Measurements from ENCODE around the gene EED.

DNA sequence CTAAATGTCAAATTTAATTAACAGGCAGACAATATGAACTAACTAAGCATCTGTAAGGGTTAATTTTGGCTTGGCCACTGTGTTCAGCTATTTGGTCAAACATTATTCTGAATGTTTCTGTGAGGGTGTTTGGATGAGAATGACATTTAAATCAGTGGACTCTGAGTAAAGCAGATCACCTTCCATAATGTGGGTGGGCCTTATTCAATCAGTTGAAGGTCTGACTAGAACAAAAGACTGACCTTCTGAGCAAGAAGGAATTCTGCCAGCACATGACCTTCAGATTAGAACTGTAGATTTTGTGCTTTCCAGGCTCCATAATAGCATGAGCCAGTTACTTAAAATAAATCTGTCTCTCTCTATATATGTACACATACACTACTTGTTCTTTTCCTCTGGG is 12.0 kb upstream of the EED start:
- TF ChIP-seq SUZ12 (IDR thresholded peaks at IDR 0.05; ENCODE audit: extremely low read depth, insufficient read depth, insufficient read length) (no peak), YY1 (IDR thresholded peaks at IDR 0.05; ENCODE audit: insufficient read depth, insufficient read length) (no peak), ZNF274 (IDR thresholded peaks at IDR 0.05; ENCODE audit: low read depth, low read length) (no peak)
